ENCODE results near the gene RAPGEF6.

Gene RAPGEF6

GRCh38 chr5:131542723-131543122 is 92.3 kb downstream of the RAPGEF6 start:
- DNase-seq (ENCODE audit: low read depth): no peak

DNA sequence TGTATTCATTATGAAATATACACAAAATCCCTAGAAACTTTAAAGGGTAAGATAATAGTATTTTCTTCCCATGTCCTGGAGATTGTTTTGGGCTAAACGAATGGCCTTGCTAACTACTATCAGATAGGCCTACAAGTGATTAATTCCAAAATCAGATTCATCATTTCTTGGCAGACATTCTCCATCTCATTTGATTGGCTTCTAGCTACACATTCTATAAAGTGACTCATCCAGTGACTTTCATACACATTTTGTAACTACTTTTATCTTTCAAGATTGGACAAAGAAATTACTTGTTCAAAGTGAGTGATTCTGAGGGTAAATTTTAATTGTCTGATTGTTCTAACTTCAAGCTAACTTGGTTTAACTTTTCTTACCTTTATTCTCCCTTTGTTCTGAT is 93.3 kb downstream of the RAPGEF6 start:
- DNase-seq (ENCODE audit: low read depth): no peak

DNA sequence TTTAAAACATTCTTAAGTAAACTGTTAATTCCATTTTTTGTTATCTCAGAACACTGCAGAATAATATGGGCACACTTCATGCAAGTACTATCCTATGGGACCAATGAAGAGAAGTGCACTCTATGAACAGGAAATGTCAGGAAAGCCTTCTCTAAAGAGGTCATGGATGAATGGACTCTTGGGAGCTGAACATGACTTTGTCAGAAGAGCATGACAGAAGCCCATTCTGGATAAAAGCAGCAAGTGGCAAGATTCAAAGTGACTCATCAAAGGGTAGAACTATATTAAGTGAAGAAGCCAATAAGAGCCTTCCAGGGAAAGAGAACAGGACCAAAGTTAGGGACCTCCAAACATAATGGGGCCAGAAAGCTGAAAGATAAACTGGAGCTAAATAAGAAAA is 94.0 kb downstream of the RAPGEF6 start:
- DNase-seq (ENCODE audit: low read depth): no peak

DNA sequence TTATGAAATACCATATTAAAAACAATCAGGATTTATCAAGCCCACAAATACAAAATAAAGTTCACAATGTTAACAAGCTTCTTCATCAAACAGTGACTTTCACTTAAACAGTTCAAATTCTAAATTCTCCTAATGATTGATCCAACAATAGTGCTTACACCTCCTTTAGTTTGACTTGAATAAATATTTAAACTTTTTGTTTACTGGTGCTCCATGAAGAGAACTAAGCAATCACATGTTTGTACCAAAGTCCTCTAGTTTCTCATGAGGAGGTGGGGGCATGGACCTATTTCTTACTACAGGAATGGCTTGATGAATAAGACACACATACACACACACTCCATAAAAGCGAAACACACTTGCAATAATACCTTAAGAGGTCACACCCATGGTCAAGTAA is 95.8 kb downstream of the RAPGEF6 start:
- DNase-seq (ENCODE audit: low read depth): no peak

DNA sequence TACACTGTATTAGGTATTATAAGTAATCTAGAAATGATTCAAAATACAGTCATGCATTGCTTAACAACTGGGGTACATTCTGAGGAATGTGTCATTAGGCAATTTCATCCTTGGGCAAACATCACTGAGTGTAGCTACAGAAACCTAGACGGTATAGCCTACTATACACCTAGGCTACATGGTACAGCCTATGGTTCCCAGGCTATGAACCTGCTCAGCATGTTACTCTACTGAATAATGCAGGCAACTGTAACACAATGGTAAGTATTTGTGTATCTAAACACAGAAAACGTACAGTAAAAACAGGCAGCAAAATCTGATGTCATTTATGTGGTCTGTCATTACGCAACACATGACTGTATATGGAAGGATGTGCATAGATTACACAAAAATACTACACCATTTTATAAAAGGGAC is 96.8 kb downstream of the RAPGEF6 start:
- DNase-seq (ENCODE audit: low read depth): no peak

DNA sequence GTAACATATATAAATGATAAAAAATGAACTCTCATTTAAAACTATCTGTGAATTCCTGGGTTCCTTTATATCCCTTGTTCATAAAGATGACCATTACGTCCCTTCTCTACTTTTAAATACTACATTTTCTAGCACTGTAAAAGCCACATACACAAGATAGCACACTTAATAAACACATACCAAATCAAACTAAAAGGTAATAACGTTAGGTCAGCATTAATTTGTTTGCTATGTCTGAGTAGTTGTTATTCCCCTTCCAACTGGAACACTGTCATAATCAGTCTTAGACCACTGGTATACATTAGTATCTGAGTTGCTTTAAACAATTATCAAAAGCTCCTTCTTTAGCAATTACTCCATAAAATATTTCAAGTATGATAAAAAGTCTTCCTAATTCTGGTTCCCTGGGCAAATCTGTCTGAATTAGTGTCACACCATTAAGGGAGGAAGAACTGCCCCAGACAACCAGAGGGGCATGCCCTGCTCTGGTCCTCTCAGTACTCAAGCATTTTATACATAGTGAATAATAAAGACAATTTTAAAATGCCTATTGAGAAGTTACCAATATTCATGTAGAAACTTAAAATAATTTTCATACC is 98.1 kb downstream of the RAPGEF6 start:
- no peak for DNase-seq (ENCODE audit: low read depth)

DNA sequence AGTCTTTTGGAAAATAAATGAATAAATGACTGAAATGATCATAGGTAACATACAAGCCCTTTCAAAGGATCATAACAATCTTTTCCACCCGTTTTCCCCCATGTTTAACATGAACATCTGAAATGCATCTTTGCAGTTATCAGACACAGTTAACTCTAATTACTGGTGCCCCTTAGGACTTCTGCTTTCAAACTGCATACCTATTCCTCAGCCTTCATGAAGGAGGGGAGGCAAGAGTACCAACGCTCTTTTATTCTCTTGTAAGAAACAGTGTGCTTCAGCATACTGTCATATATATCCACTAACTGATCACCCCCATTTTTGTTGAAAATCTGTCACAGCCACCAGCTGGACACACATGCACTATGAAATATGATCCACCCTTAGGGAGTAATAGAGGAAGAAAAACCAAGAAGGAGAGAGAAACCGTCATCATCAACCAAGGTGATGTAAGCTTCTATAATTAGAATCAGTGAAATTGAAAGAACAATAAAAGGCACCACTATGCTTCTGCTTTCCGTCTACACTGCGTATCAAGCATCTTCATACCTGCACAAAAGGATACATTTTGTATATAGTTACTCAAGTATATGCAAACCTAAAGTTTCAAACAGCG is 98.7 kb downstream of the RAPGEF6 start:
- no peak for DNase-seq (ENCODE audit: low read depth)

DNA sequence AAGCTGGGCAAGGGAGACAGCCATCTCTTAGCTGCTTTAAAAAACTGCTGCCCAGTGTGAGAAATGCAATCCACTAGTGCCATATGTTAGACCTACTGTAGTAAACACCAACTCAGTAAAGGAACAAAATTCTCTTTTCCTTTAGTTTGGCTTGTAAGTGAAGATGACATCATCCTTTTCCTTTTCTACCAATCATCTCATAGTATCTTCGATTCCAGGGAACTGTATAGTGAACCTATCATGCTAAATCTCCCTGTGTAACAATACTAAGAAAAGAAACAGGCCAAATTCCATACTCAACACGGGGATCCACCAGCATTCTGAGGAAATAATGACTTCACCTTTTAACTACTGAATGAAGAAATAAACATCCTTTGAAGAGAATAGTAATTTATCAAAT is 100.1 kb downstream of the RAPGEF6 start:
- no peak for DNase-seq (ENCODE audit: low read depth)

- no peak for DNase-seq (ENCODE audit: low read depth)
Observed at GRCh38 chr5:131533836-131534235, 101.2 kb downstream of the RAPGEF6 start.

GRCh38 chr5:131532031-131532640 is 102.9 kb downstream of the RAPGEF6 start:
- no peak for DNase-seq (ENCODE audit: low read depth)

DNA sequence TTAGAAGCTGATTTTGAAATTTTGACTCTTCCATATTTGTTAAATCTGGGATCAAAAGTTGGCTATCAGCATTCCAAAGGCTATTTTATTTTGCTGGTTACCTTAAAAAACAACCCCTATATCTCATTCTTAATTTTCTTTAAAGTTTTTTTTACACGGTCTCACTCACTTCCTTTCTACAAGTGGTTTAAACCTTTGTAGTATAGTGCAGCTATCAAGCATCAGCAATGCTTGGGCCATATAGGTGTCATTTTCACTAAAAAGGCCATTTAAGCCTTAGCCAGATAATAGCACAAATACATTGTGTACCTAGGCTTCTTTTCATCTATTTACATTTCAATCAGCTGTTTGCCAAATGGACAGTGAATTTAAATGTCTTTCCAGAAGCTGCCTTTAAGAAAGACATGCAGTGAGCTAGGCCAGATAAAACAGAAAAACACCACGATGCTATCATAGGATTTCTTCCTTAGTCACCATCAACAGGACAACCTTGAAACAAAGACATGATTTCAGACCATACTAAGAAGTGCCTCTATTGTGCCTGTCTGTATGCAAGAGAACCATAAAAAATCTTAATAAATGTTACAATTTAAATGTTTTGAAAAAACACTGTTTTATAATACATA is 104.2 kb downstream of the RAPGEF6 start:
- no peak for DNase-seq (ENCODE audit: low read depth)

DNA sequence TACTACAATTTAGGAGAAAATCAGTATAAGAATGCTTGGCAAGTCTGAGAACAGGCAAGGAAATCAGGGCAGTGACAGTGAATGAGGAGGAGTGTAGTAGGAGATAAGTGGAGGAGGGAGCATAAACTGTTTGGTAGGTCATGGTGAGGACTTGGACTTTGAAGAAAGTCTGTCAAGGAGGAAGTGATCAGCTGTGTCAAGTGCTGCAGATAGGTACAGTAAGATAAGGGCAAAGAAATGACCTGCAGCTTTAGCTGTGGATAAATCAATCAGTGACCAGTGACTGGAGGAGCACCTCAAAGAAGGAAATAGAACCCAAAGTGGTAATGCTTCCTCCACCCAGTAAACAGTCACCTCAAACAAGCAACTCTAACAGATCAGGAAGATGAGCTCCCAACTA is 106.3 kb downstream of the RAPGEF6 start:
- no peak for DNase-seq (ENCODE audit: low read depth)

GRCh38 chr5:131525805-131526204 is 109.2 kb downstream of the RAPGEF6 start:
- DNase-seq (ENCODE audit: low read depth): no peak

DNA sequence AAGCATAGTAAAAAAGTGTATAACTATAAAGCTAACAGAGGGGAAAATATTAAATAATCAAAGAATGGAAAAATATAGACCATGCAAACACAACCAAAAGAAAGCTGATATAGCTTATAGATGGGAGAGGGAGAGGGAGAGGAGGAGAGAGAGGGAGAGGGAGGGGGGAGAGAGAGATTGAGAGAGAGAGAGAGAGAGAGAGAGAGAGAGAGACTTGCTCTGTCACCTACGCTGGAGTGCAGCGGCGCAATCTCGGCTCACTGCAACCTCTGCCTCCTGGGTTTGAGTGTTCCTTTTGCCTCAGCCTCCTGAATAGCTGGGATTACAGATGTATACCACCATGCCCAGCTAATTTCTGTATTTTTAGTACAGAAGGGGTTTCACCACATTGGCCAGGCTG is 110.6 kb downstream of the RAPGEF6 start:
- no peak for DNase-seq (ENCODE audit: low read depth)

DNA sequence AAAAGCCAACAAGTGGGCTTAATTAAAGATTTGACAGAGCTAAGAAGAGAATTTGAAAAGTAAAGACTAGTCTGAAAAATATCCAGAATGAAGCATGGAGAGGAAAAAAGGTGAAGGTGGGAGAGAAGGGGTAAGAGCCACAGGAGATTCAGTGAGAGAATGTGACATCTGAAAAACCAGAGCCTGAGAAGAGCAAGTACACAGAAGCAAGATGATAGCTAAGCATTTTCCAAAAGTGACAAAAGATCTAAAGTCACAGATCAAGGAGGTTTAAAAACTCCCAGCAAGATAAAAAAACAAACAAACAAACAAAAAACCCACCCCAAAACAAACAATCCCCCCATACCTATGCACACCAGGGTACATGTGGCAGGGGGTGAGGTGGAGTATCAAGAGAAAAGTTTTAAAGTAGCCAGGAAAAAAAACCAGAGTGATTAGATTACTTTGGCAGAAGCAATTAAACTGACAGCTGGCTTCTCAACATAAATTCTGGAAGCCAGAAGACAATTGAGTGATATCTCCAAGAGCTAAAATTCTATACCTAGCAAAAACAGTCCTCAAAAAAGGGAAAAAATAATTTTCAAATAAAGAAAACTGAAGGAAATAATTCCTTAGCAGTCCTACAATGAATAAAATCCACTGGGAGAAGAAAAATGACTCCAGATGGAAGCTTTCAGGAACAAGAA is 111.4 kb downstream of the RAPGEF6 start:
- DNase-seq (ENCODE audit: low read depth): no peak

GRCh38 chr5:131521252-131521651 is 113.8 kb downstream of the RAPGEF6 start:
- DNase-seq (ENCODE audit: low read depth): no peak

GRCh38 chr5:131515348-131515747 is 119.7 kb downstream of the RAPGEF6 start:
- DNase-seq (ENCODE audit: low read depth): no peak

DNA sequence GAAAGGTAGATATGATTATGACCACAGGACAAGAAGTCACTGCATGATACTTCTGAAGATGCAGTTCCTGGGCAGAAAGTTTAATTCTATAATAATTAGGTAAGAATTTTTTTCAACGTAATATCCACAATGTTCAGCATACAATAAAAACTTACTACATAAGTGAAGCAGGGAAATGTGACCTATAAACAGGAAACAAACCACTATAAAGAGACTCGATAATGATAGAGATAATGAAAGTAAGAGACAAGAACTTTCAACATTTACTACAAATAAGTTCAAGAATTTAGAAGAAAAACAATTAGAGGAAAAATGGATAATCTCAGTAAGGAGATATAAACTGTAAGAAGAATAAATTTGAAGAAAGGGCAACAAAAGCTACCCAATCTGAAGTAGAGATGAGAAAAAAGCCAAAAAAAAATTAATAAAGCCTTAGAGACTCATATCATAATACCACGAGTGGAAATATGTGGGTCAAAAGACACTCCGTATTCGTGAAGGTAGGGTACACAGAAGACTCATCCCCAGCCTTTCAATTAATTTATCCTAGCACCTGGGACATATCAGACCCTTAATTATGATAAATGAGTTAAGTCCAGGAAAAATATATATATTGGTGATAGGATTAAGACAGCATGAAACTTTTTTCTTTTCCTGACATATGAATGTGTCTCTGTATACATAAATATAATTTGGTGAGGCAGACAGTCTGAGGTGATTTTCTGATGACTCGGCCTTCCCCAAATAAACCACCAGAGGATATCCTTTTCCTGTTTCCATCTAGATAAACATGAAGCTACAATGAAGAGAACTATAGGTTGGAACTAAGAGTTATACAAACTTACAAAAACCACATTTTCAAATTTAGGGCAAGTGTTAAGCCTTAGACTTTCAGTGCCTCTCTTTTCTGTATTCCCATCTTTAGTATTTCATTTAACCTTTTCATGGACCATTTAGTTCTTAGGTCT is 120.4 kb downstream of the RAPGEF6 start:
- no peak for DNase-seq (ENCODE audit: low read depth)

- DNase-seq (ENCODE audit: low read depth): no peak
Observed at GRCh38 chr5:131513780-131514179, 121.2 kb downstream of the RAPGEF6 start.

DNA sequence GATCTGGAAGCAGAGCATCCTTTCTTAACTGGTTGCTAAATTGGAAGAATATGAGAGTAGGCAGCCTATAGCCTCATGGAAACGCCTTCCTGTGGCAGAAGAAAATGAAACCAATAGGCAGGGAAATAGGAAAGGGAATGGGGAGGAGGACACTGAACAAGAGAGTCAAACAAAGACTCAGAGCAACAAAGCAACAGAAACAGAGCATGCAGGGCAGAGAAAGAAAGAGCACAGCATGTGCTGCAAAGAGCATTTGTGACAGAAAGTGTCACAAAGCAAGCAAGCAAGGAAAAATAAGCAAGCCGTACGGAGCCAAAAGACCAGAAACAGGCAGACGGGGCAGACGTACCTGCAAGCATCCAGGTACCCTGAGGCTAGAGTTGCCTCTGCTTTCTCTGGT is 123.1 kb downstream of the RAPGEF6 start:
- DNase-seq (ENCODE audit: low read depth): no peak

- no peak for DNase-seq (ENCODE audit: low read depth)
Observed at GRCh38 chr5:131509801-131510200, 125.2 kb downstream of the RAPGEF6 start.
